BJ (cell line): Measurements from ENCODE around the gene CARMIL3. TPM values are rescaled to one million over a fixed set of nuclear protein-coding genes. Genes with fewer than 3 reads are reported as not detected.
"Not testable (repeated sequence)": the region's sequence is repeated elsewhere in the genome, so short reads cannot be mapped to it uniquely, and the experiment has no call there.

Experiments
- CTCF ChIA-PET: fragments of 350-600 bp; formaldehyde crosslinking; extraction: SDS; loops from one replicate; lab custom pipeline; 2021; ENCODE audit warnings: antibody characterized with exemption, inconsistent platforms; lab: Yijun Ruan, JAX
- POLR2A ChIA-PET: fragments of 300-600 bp; sonication (Branson Sonifier 250); formaldehyde crosslinking; extraction: SDS; loops from one replicate; lab custom pipeline; 2021; ENCODE audit warnings: antibody characterized with exemption; lab: Charles Lee
- DNase-seq: peaks from one replicate; pipeline ENCODE4 v3.0.0-alpha.2; 2011; ENCODE audit warnings: low read depth
- H3K27me3 ChIP-seq: 2 replicates; pipeline ENCODE4 v1.6.0; 2011; ENCODE audit warnings: low read length; ENCODE audit not compliant: control insufficient read depth, insufficient read depth
- H3K36me3 ChIP-seq: 2 replicates; pipeline ENCODE4 v1.5.1; 2011; ENCODE audit warnings: low read length; ENCODE audit not compliant: control insufficient read depth, insufficient read depth
- H3K4me3 ChIP-seq: 2 replicates; pipeline ENCODE4 v1.5.1; 2011; ENCODE audit warnings: low read depth, mild to moderate bottlenecking, control low read depth, low read length
- polyA plus RNA-seq: library from polyadenylated mRNA; depleted of rRNA; stranded (reverse); fragments of >200 nt; gene quantifications from 2 replicates; pipeline ENCODE4 v1.2.3, GENCODE V29; 2011
- TF ChIP-seq, protein P1 (sequence below): IDR thresholded peaks from 2 replicates; pipeline ENCODE4 v1.5.1; 2011; ENCODE audit warnings: low read depth, mild to moderate bottlenecking, control low read depth, inconsistent platforms, low read length, moderate library complexity; ENCODE audit not compliant: insufficient read depth

Gene CARMIL3
- polyA plus RNA-seq, 1 experiment, result 0.04 TPM

DNA sequence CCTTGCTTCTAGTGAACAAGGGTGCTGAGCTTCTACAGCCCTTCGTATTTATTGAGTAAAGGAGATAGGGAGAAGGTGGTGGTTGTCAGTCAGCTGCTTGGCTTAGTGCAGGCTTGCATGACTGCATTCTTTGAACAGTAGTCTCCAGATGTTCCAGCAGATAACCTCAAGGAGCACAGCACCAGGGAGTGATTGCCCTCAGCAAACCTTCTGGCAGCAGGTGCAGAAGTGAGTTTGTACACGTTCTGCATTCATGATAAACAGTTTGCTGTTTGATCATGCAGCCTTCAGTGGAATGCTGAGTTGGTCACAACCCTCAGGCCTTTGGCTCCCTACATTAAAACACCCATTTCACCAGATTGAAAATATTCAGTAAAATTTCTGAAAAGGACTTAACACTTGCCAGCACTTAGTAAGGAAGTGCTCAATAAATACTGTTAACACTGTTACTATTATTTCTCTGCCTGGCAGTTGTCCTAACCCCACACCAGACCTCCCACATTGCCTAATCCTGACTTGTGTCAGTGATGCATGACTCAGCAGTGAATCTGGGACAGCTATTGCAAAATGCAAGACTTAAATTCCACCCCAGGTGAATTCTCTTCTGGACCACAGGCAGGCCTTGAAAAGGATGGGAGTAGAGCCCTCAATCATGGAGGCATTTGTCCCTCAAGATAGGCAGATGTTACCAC lies 18.9 kb upstream of the CARMIL3 start:
- ChIA-PET CTCF (no interaction called here), POLR2A (no interaction called here)
- no peaks in the 10 kb centered on the region for H3K36me3 ChIP-seq
- TF ChIP-seq, protein P1, sequence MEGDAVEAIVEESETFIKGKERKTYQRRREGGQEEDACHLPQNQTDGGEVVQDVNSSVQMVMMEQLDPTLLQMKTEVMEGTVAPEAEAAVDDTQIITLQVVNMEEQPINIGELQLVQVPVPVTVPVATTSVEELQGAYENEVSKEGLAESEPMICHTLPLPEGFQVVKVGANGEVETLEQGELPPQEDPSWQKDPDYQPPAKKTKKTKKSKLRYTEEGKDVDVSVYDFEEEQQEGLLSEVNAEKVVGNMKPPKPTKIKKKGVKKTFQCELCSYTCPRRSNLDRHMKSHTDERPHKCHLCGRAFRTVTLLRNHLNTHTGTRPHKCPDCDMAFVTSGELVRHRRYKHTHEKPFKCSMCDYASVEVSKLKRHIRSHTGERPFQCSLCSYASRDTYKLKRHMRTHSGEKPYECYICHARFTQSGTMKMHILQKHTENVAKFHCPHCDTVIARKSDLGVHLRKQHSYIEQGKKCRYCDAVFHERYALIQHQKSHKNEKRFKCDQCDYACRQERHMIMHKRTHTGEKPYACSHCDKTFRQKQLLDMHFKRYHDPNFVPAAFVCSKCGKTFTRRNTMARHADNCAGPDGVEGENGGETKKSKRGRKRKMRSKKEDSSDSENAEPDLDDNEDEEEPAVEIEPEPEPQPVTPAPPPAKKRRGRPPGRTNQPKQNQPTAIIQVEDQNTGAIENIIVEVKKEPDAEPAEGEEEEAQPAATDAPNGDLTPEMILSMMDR, result no peak
- no peak overlapping the region for H3K4me3 ChIP-seq
- no peaks in the 10 kb centered on the region for H3K27me3 ChIP-seq
- peak; percentile 19 for DNase-seq

DNA sequence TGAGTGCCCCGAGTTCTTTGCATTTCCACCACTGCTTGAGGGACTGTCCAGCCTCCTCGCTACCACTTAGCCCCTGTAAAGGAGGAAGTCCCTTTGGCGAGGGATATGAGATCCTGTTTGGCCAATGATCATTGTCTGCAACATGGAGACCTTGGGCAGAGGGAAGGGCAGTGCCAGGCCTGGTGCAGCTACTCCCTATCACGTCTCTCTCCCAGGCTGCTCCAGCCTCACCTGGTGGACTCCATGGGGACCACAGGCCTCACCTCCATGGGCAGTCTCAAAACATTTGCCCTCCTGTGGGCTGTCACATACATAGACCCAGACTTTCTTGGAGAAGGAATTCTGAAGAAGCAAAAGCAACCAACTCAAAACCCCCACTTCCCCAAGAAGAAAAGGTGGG lies 16.0 kb upstream of the CARMIL3 start:
- not testable (repeated sequence) for H3K27me3 ChIP-seq, H3K36me3 ChIP-seq, DNase-seq
- ChIA-PET CTCF (interaction anchor here (0.7 to 1.3 kb wide), 10 partner anchors 16 to 72 kb away, joined by 3 to 10 read pairs (median 3); partner anchors contain the start of gene CARMIL3), POLR2A (interaction anchor here (0.6 kb wide), 1 partner anchor 185 kb away, joined by 3 read pairs; no protein-coding TSS in a partner anchor)
- H3K4me3 ChIP-seq, result peak overlapping the region; percentile 54

DNA sequence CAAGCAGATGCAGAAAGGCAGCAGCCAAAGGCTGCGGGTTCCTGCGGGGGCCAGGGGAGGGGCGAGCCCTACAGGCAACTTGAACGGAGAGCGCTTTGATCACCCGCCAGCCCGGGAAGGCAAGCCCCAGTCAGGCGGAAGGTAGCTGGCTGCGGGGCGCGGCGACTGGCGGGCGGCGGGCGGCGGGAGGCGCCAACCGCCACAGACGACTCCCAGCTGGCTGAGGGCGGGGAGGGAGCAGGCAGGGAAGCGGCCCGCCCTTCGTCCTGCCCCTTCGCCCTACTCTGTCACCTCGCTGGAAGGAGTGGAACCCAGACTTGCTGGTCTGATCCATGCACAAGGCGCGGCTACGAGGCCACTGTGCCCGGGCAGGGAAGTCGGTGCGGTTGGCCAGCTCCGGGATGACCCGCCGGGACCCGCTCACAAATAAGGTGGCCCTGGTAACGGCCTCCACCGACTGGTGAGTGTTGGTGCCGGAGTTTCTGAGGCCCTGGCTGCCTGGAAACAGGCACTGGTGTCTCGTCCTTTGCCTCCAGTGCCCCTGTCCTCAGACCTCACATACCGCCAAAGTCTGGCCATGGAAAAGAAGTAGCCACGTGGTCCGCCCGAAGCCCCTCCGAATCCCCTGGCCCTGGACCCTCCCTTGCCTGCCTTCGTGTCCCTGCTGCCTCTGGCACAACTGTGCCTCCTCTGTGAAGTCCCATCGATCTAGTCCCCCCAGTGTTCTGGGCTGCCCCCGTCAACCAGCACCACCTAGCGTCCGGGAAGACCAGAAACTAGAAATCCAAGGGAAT lies 15.4 kb upstream of the CARMIL3 start:
- CTCF ChIA-PET, result interaction anchor here (0.7 to 1.3 kb wide), 10 partner anchors 16 to 71 kb away, joined by 3 to 10 read pairs (median 3); partner anchors contain the start of gene CARMIL3
- 0 out of 2 replicates have a peak, but pooled peaks cover 2% of the 10 kb centered on the region for H3K27me3 ChIP-seq
- no peak for DNase-seq
- POLR2A ChIA-PET, result no interaction called here
- TF ChIP-seq, protein P1, result peak; percentile 93
- no peaks in the 10 kb centered on the region for H3K36me3 ChIP-seq
- peak overlapping the region; percentile 54 for H3K4me3 ChIP-seq

DNA sequence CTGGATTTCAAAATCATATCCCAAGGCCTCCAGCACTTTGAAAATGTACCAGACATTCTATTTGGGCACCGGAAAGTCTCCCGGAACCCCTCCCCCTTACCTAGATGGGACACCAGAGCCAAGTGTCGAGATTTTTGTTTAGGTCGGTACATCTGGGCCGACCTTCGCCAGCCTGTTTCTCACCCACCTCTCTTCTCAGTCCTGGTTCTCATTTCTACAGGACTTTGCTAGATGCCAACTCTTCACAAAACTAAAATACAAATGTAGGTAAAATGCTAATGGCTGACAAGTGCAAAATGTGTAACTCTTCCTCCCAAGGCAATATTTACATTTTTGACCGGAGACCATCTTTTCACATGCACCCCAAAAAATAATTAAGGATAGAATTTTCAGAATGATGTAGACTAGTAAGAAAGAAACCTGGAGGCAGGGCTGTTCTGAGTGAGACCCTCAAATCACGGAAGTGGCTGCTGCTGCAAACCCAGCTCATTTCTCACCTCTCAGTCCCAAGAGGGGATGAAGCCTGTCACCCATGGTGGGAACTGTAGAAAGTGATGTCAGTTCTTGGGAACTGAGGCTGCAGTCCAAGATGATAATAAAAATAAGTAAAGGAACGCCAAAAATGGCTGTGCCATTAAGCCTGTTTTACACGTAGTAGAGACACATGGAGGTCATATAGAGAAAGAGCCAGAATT lies 14.7 kb upstream of the CARMIL3 start:
- CTCF ChIA-PET, result interaction anchor here (0.7 to 1.2 kb wide), 4 partner anchors 21 to 52 kb away, joined by 3 to 4 read pairs (median 3); no protein-coding TSS in a partner anchor
- H3K27me3 ChIP-seq, DNase-seq, POLR2A ChIA-PET, H3K36me3 ChIP-seq: not testable (repeated sequence)
- peak overlapping the region; percentile 54; the same call in 1 of the 2 replicates for H3K4me3 ChIP-seq

DNA sequence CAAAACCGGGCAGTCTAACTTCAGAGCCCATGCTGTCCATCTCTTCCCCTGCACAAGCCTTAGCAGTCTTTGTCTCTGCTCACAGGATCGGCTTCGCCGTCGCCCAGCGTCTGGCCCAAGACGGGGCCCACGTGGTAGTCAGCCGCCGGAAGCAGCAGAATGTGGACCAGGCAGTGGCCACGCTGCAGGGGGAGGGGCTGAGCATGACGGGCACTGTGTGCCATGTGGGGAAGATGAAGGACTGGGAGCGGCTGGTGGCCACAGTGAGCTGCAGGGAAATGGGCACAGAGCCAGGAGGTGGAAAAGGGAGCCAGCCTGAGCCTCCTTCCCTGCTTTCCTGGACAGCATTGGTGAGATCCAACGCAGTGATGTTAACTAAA lies 14.2 kb upstream of the CARMIL3 start:
- TF ChIP-seq, protein P1, result no peak
- Histone ChIP-seq H3K36me3 (no peaks in the 10 kb centered on the region), H3K27me3 (0 out of 2 replicates have a peak, but pooled peaks cover 2% of the 10 kb centered on the region), H3K4me3 (no peak overlapping the region)
- POLR2A ChIA-PET, result no interaction called here
- no peak for DNase-seq
- CTCF ChIA-PET, result interaction anchor here (0.6 to 1.8 kb wide), 3 partner anchors 56 to 125 kb away, joined by 3 to 4 read pairs (median 3); partner anchors contain the start of gene PCK2
